Endodermal cell (in vitro differentiated cells): ENCODE results near the gene ARNT2. TPM values are rescaled to one million over a fixed set of nuclear protein-coding genes. Genes with fewer than 3 reads are reported as not detected.

Source experiments
- DNase-seq: peaks from one replicate; pipeline ENCODE4 v3.0.0-alpha.2; 2017
- H3K27ac ChIP-seq: 2 replicates; pipeline ENCODE4 v1.5.1; 2013; ENCODE audit warnings: mild to moderate bottlenecking, low read depth, low read length, moderate library complexity
- H3K27me3 ChIP-seq: 2 replicates; pipeline ENCODE4 v1.6.1; 2013; ENCODE audit warnings: mild to moderate bottlenecking, low read length, moderate library complexity; ENCODE audit not compliant: insufficient read depth, control insufficient read depth, poor library complexity, severe bottlenecking
- H3K36me3 ChIP-seq: 2 replicates; pipeline ENCODE4 v1.7.0; 2013; ENCODE audit warnings: mild to moderate bottlenecking, low read length, moderate library complexity; ENCODE audit not compliant: control insufficient read depth, insufficient read depth
- H3K4me1 ChIP-seq: one replicate; pipeline ENCODE4 v1.7.0; 2013; ENCODE audit warnings: low read length; ENCODE audit not compliant: control insufficient read depth, insufficient read depth
- H3K4me3 ChIP-seq: 2 replicates; pipeline ENCODE4 v1.5.1; 2013; ENCODE audit warnings: mild to moderate bottlenecking, low read length, moderate library complexity
- H3K9ac ChIP-seq: 2 replicates; pipeline ENCODE4 v1.6.1; 2013; ENCODE audit warnings: mild to moderate bottlenecking, low read length, moderate library complexity; ENCODE audit not compliant: poor library complexity, severe bottlenecking; ENCODE audit errors: extremely low read depth
- H3K9me3 ChIP-seq: 2 replicates; pipeline ENCODE4 v1.6.1; 2013; ENCODE audit warnings: mild to moderate bottlenecking, low read length, moderate library complexity; ENCODE audit not compliant: control insufficient read depth
- H3K27ac Mint-ChIP-seq: 2 replicates; pipeline ENCODE4 v1.8.0; 2020; ENCODE audit warnings: mixed read lengths
- H3K27me3 Mint-ChIP-seq: 2 replicates; pipeline ENCODE4 v1.8.0; 2021; ENCODE audit warnings: mild to moderate bottlenecking, mixed read lengths; ENCODE audit not compliant: insufficient read depth
- H3K36me3 Mint-ChIP-seq: 2 replicates; pipeline ENCODE4 v1.8.0; 2020; ENCODE audit warnings: low read depth, mixed read lengths
- H3K4me1 Mint-ChIP-seq: 2 replicates; pipeline ENCODE4 v1.8.0; 2020; ENCODE audit warnings: mixed read lengths
- H3K4me3 Mint-ChIP-seq: 2 replicates; pipeline ENCODE4 v1.8.0; 2020; ENCODE audit warnings: mild to moderate bottlenecking, moderate library complexity, mixed read lengths
- H3K9me3 Mint-ChIP-seq: 2 replicates; pipeline ENCODE4 v1.8.0; 2020; ENCODE audit warnings: mild to moderate bottlenecking, mixed read lengths
- WGBS, 2 experiments: methylation state at CpG; one replicate each; pipeline versions ENCODE4 v1.1.5 to v1.1.7; 2013; ENCODE audit warnings: missing lambda C conversion rate in 2 of 2, mixed read lengths in 1 of 2; ENCODE audit not compliant: insufficient coverage in 1 of 2, insufficient read length in 1 of 2; 5-methylcytosine and 5-hydroxymethylcytosine counted together
- total RNA-seq, 2 donors: library from RNA; stranded (reverse); fragmentation: NEBNext Ultra II Directional in 1 of 2; extraction: Animal tissue kit (Norgen Biotek cat#: 25700) in 1 of 2; gene quantifications; 2 replicates in 1 of 2; 3 replicates in 1 of 2; pipeline ENCODE4 v1.2.1, GENCODE V29; 2021
- TF ChIP-seq, protein P1 (sequence below): fragments of 200-600 bp; sonication (generic); conservative IDR thresholded peaks from 2 replicates; pipeline ENCODE4 v1.5.0; 2021; ENCODE audit warnings: antibody characterized with exemption, mild to moderate bottlenecking

The ARNT2 gene
- total RNA-seq, 2 donors from 2014 or later = 8.0 to 15.9 TPM

DNA sequence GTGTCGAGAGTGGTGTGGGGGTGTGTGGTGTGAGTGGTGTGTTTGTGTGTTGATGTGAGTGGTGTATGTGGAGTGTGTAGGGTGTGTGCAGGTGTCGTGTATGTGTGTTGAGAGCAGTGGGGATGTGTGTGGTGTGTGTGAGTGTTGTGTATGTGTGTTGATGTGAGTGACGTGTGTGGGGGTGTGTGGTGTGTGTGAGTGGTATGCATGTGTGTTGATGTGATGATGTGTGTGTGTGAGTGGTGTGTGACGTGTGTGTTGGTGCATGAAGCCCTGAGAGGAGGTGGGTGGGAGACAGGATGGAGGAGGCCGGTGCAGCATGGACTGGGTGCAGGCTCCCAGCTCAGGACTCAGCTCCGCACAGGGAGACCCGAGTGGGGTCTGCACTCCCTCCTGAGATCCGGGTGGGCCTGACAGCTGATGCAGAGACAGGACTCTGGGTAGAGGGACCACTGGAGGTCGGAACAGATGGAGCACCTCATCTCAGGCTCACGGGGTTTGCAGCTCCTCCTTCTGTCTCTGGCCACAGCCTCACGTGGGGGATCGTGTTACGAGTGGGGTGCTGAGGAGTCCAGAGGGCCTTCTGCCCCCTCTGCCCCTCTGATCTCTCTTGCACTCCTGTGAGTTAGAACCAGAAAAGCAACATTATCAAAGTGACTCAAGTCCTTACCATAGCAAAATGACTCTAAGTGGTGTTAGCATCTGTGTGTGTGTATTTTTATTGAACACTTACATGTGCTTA is 41.3 kb downstream of the ARNT2 start:
- no peaks in the 10 kb centered on the region for H3K4me1 ChIP-seq
- no peaks in the 10 kb centered on the region for H3K9me3 ChIP-seq
- Mint-ChIP-seq H3K9me3 (no peaks in the 10 kb centered on the region), H3K36me3 (no peaks in the 10 kb centered on the region), H3K27ac (no peak overlapping the region), H3K27me3 (no peaks in the 10 kb centered on the region), H3K4me1 (peaks cover 4% of the 10 kb centered on the region), H3K4me3 (no peak overlapping the region)
- H3K36me3 ChIP-seq = no peaks in the 10 kb centered on the region
- H3K27ac ChIP-seq = no peak overlapping the region
- no peak for DNase-seq
- H3K27me3 ChIP-seq = no peaks in the 10 kb centered on the region
- H3K9ac ChIP-seq = no peak overlapping the region
- no peak overlapping the region for H3K4me3 ChIP-seq
- 90 to 97% methylated on average over 6 to 13 of the region's 13 CpGs for WGBS, 2 experiments
- TF ChIP-seq, protein P1, sequence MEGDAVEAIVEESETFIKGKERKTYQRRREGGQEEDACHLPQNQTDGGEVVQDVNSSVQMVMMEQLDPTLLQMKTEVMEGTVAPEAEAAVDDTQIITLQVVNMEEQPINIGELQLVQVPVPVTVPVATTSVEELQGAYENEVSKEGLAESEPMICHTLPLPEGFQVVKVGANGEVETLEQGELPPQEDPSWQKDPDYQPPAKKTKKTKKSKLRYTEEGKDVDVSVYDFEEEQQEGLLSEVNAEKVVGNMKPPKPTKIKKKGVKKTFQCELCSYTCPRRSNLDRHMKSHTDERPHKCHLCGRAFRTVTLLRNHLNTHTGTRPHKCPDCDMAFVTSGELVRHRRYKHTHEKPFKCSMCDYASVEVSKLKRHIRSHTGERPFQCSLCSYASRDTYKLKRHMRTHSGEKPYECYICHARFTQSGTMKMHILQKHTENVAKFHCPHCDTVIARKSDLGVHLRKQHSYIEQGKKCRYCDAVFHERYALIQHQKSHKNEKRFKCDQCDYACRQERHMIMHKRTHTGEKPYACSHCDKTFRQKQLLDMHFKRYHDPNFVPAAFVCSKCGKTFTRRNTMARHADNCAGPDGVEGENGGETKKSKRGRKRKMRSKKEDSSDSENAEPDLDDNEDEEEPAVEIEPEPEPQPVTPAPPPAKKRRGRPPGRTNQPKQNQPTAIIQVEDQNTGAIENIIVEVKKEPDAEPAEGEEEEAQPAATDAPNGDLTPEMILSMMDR = no peak

DNA sequence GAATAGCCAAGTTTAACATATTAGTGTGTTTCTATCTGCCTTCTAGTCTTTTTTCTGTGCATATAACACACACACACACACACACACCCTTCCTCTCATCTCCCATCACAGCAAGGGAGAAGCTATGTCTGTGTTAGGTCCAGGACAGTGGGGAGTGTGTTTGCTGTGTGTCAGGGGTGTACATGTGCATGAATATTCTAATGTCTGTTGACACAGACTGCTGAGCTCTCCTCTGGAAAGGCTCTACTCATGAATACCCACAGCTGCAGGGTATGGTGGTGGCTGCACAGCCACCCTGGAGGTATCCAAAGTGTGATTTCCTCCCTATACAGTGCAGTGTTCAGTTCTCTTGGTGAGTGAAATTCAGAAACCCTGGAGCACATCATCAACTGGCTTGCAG is 42.9 kb downstream of the ARNT2 start:
- no peaks in the 10 kb centered on the region for H3K9me3 ChIP-seq
- no peaks in the 10 kb centered on the region for H3K9me3 Mint-ChIP-seq
- DNase-seq = no peak
- H3K27ac ChIP-seq = no peak overlapping the region
- peaks cover 8% of the 10 kb centered on the region for H3K4me1 ChIP-seq
- no peak overlapping the region for H3K9ac ChIP-seq
- TF ChIP-seq, protein P1 = no peak
- no peaks in the 10 kb centered on the region for H3K36me3 Mint-ChIP-seq
- H3K4me3 Mint-ChIP-seq = no peak overlapping the region
- no peaks in the 10 kb centered on the region for H3K27me3 Mint-ChIP-seq
- H3K4me1 Mint-ChIP-seq = peaks cover 19% of the 10 kb centered on the region
- H3K4me3 ChIP-seq = no peak overlapping the region
- no peak overlapping the region for H3K27ac Mint-ChIP-seq
- no peaks in the 10 kb centered on the region for H3K36me3 ChIP-seq
- H3K27me3 ChIP-seq = no peaks in the 10 kb centered on the region

DNA sequence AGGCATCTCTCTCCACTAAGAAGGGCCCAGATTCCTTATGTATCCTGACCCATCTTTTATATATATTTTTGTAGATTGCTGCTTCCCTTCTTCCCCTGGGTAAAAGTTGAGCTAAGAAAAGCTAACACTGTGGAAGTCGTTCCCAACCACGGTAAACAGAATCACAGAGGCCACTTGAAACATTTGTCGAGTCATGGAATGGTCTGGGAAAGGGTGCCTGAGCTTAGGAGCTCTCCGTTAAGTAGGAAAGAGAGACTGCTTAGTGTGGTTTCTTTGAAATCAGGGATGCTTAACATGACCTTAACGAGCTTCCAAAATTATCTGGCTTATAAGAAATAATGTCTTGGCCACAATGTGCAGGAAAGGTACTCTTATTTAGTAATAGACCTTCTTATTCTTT is 45.6 kb downstream of the ARNT2 start:
- WGBS, 2 experiments = 86 to 94% methylated on average over 4 to 5 of the region's 5 CpGs
- TF ChIP-seq, protein P1 = no peak
- H3K36me3 ChIP-seq = no peaks in the 10 kb centered on the region
- Mint-ChIP-seq H3K4me1 (peaks cover 23% of the 10 kb centered on the region), H3K36me3 (no peaks in the 10 kb centered on the region), H3K4me3 (no peak overlapping the region), H3K27me3 (no peaks in the 10 kb centered on the region), H3K27ac (no peak overlapping the region), H3K9me3 (no peaks in the 10 kb centered on the region)
- no peak overlapping the region for H3K9ac ChIP-seq
- no peaks in the 10 kb centered on the region for H3K27me3 ChIP-seq
- H3K4me1 ChIP-seq = peaks cover 8% of the 10 kb centered on the region
- H3K27ac ChIP-seq = no peak overlapping the region
- H3K9me3 ChIP-seq = no peaks in the 10 kb centered on the region
- no peak for DNase-seq
- no peak overlapping the region for H3K4me3 ChIP-seq
